HPDE6-E6E7 (cell line): ENCODE results near the gene ALG1L2.
"Not testable (repeated sequence)": the region's sequence is repeated elsewhere in the genome, so short reads cannot be mapped to it uniquely, and the experiment has no call there.

Source experiments
- DNase-seq: peaks from one replicate; pipeline ENCODE4 v3.0.0; 2011; ENCODE audit warnings: missing footprints; ENCODE audit errors: extremely low spot score

ALG1L2 gene

DNA sequence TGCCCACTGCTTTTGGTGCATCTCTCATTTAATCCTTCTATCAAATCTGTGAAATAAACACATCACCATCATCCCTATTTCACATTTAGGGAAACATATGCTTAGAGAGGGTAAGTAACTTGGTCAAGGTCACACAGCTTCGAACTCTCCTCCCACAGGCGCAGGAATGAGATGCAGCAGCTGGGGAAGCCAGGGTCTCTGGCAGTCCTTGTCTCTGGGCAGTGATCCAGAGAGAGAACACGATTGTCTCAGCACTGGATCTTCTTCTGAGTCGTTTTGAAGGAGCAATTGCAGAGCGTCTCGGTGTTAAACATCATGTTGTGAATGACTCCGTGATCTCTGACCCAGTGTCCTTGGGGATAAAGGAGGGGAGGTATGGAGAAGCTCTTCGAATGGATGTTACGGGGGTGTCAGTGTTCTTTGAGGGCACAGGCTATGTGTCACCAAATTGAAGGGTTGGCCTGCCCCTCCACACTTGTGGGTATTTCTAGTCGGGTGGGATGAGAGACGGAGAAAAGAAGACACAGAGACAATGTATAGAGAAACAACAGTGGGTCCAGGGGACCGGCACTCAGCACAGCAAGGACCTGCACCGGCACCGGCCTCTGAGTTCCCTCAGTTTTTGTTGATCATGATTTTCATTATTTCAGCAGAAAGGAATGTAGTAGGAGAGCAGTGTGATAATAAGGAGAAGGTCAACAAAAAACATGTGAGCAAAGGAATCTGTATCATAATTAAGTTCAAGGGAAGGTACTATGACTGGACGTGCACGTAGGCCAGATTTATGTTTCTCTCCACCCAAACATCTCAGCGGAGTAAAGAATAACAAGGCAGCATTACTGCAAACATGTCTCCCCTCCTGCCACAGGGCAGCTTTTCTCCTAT is 41.5 kb downstream of the ALG1L2 start:
- DNase-seq: not testable (repeated sequence)

DNA sequence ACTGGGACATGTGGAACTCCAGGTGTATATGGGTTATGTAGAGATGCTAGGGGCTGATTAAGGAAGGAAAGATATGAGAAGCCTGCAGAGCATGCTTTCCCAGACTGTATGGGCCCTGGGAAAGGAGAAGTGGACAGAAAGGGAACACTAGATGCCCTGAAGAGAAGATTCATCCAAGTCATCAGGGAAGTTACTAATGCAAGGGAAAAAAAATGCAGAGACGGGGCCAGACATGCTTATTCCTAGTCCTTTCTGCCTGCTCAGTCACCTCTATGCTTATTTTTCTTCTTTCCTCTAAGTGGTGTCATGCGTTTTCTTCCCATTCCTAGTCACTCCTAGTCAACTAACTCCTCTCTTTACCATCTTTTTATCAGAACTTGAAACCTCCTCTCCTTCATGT is 43.8 kb downstream of the ALG1L2 start:
- not testable (repeated sequence) for DNase-seq

DNA sequence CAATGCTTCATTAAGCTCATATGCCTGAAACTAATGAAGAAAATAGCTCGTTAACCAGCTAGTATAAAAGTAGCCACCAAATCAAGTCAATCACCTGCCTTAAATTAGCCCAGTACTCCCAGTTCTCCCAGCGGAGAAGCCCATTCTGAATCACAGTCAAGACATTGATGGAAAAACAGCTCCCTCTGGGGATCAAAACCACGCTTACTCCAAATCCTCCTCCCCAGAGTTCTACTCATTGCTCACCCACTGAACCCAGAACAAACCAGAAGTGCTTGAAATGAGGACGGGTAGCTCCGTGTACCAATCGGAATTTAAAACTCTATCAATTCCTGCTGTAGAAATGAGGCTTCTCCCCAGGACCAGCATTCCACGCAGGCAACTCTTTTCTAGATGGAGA is 54.7 kb downstream of the ALG1L2 start:
- not testable (repeated sequence) for DNase-seq

DNA sequence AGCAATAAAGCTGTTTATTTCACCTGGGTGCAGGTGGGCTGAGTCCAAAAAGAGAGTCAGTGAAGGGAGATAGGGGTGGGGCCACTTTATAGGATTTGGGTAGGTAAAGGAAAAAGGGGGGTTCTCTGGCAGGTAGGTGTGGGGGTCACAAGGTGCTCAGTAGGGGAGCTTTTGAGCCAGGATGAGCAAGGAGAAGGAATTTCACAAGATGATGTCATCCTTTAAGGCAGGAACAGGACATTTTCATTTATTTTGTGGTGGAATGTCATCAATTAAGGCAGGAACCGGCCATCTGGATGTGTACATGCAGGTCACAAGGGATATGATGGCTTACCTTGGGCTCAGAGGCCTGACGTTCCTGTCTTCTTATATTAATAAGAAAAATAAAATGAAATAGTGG is 56.1 kb downstream of the ALG1L2 start:
- DNase-seq: not testable (repeated sequence)

DNA sequence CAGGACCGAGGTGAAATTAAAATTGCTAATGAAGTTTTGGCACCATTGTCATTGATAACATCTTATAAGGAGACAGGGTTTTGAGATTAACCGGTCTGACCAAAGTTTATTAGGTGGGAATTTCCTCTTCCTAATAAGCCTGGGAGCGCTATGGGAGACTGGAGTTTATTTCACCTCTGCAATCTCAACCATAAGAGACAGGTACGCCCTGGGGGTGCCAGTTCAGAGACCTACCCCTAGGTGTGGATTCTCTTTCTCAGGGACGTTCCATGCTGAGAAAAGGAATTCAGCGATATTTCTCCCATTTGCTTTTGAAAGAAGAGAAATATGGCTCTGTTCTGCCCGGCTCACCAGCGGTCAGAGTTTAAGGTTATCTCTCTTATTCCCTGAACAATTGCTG is 57.4 kb downstream of the ALG1L2 start:
- DNase-seq: not testable (repeated sequence)

DNA sequence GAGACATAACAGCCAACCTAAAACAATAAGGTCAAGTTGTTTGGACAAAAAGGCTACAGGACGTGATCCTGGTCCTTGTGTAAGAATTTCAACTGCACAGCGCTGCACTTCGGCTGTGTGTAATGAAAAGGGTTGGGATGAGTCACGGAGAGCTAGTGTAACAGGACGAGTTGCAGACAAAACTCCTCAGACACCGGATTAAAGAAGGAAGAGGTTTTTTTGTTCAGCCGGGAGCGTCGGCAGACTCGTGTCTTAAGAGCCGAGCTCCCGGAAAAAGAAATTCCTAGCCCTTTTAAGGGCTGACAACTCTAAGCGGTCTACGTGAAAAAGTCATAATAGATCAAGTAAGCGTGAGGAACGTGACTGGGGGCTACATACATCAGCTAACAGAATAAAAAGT is 59.1 kb downstream of the ALG1L2 start:
- DNase-seq: not testable (repeated sequence)

DNA sequence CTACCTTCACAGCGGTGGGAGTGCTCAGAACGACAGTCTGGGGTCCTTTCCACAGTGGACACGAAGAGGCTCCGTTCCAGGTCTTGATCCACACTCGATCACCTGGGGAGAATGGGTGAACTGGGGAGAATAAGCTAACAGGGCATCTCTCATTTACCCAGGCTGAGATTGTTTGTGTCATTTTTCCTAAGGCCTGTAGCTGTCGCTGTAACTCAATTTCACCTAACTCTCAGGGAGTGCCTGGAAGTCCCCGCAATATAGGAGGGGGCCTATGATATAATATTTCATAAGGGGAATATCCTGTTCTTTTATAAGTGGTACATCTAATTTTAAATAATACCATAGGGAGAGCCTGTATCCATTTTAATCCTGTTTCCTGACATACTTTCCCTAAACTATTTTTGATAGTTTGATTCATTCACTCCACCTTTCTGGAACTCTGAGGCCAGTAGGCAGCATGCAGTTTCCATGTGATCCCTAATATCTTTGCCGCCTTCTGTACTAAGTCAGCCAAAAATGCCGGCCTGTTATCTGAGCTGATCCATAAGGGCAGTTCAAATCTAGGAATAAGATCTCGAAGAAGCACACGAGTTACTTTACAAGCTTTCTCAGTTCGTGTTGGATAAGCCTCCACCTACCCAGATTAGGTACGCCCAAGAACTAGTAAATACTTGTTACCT is 62.2 kb downstream of the ALG1L2 start:
- DNase-seq: not testable (repeated sequence)

DNA sequence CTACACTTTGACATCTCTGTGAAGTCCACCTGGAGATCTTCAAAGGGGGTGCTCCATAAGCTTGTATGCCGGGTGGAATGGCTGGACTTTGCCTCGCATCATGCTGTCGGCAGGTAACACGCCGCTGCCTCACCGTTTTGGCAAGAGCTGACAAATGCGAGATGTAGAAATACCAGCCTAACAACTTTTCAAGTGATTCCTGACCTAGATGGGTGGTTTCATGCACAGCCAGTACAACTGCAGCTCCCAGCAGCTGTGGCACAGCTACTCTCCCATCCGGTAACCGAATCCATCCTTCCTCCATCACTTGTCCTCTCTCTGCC is 62.7 kb downstream of the ALG1L2 start:
- DNase-seq: not testable (repeated sequence)

DNA sequence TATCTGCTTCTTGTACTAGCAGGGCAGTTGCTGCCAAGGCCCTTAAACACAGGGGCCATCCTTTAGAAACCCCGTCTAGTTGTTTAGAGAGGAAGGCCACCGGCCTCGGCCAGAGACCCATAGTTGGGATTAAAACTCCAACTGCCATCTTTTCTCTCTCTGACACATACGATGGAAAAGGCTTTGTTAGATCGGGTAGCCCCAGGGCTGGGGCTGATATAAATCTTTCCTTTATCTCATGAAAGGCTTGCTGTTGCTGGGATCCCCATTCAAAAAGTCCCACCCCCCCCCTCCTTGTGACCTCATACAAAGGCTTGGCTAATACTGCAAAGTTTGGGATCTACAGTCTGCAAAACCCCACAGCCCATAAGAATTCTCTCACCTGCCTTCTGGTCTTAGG is 63.8 kb downstream of the ALG1L2 start:
- DNase-seq: not testable (repeated sequence)

DNA sequence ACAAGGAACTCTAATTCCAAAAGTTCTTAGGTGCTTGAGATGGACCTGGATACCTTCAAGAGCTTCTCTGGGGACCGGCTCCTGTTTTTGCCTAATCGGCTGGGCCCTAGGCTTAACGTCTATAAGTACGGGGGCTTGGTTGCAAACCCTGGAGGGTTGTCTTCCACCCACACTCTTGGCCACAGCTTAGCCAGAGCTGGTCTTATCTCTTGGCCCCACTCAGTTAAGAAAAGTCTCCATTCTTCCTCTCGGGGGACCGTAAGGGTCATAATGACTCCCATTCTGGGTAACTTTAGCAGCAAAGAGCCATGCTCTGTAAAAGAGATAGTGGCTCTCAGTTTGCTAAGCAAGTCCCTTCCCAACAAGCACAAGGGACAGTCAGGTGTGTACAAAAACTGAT is 64.8 kb downstream of the ALG1L2 start:
- DNase-seq: not testable (repeated sequence)
